Endodermal cell (in vitro differentiated cells): Measurements from ENCODE around the gene TLR3. TPM values are rescaled to one million over a fixed set of nuclear protein-coding genes. Genes with fewer than 3 reads are reported as not detected.

Source experiments
- DNase-seq: peaks from one replicate; pipeline ENCODE4 v3.0.0-alpha.2; 2017
- H3K27ac ChIP-seq: 2 replicates; pipeline ENCODE4 v1.5.1; 2013; ENCODE audit warnings: mild to moderate bottlenecking, low read depth, low read length, moderate library complexity
- H3K27me3 ChIP-seq: 2 replicates; pipeline ENCODE4 v1.6.1; 2013; ENCODE audit warnings: mild to moderate bottlenecking, low read length, moderate library complexity; ENCODE audit not compliant: insufficient read depth, control insufficient read depth, poor library complexity, severe bottlenecking
- H3K36me3 ChIP-seq: 2 replicates; pipeline ENCODE4 v1.7.0; 2013; ENCODE audit warnings: mild to moderate bottlenecking, low read length, moderate library complexity; ENCODE audit not compliant: control insufficient read depth, insufficient read depth
- H3K4me1 ChIP-seq: one replicate; pipeline ENCODE4 v1.7.0; 2013; ENCODE audit warnings: low read length; ENCODE audit not compliant: control insufficient read depth, insufficient read depth
- H3K4me3 ChIP-seq: 2 replicates; pipeline ENCODE4 v1.5.1; 2013; ENCODE audit warnings: mild to moderate bottlenecking, low read length, moderate library complexity
- H3K9ac ChIP-seq: 2 replicates; pipeline ENCODE4 v1.6.1; 2013; ENCODE audit warnings: mild to moderate bottlenecking, low read length, moderate library complexity; ENCODE audit not compliant: poor library complexity, severe bottlenecking; ENCODE audit errors: extremely low read depth
- H3K9me3 ChIP-seq: 2 replicates; pipeline ENCODE4 v1.6.1; 2013; ENCODE audit warnings: mild to moderate bottlenecking, low read length, moderate library complexity; ENCODE audit not compliant: control insufficient read depth
- H3K27ac Mint-ChIP-seq: 2 replicates; pipeline ENCODE4 v1.8.0; 2020; ENCODE audit warnings: mixed read lengths
- H3K27me3 Mint-ChIP-seq: 2 replicates; pipeline ENCODE4 v1.8.0; 2021; ENCODE audit warnings: mild to moderate bottlenecking, mixed read lengths; ENCODE audit not compliant: insufficient read depth
- H3K36me3 Mint-ChIP-seq: 2 replicates; pipeline ENCODE4 v1.8.0; 2020; ENCODE audit warnings: low read depth, mixed read lengths
- H3K4me1 Mint-ChIP-seq: 2 replicates; pipeline ENCODE4 v1.8.0; 2020; ENCODE audit warnings: mixed read lengths
- H3K4me3 Mint-ChIP-seq: 2 replicates; pipeline ENCODE4 v1.8.0; 2020; ENCODE audit warnings: mild to moderate bottlenecking, moderate library complexity, mixed read lengths
- H3K9me3 Mint-ChIP-seq: 2 replicates; pipeline ENCODE4 v1.8.0; 2020; ENCODE audit warnings: mild to moderate bottlenecking, mixed read lengths
- CTCF ChIP-seq: fragments of 200-600 bp; sonication (generic); conservative IDR thresholded peaks from 2 replicates; pipeline ENCODE4 v1.5.0; 2021; ENCODE audit warnings: antibody characterized with exemption, mild to moderate bottlenecking
- WGBS, 2 experiments: methylation state at CpG; one replicate each; pipeline versions ENCODE4 v1.1.5 to v1.1.7; 2013; ENCODE audit warnings: missing lambda C conversion rate in 2 of 2, mixed read lengths in 1 of 2; ENCODE audit not compliant: insufficient coverage in 1 of 2, insufficient read length in 1 of 2; 5-methylcytosine and 5-hydroxymethylcytosine counted together
- total RNA-seq, 2 donors: library from RNA; stranded (reverse); fragmentation: NEBNext Ultra II Directional in 1 of 2; extraction: Animal tissue kit (Norgen Biotek cat#: 25700) in 1 of 2; gene quantifications; 2 replicates in 1 of 2; 3 replicates in 1 of 2; pipeline ENCODE4 v1.2.1, GENCODE V29; 2021

TLR3 gene
- total RNA-seq, 2 donors from 2014 or later = 0.26 TPM; not detected in 1

DNA sequence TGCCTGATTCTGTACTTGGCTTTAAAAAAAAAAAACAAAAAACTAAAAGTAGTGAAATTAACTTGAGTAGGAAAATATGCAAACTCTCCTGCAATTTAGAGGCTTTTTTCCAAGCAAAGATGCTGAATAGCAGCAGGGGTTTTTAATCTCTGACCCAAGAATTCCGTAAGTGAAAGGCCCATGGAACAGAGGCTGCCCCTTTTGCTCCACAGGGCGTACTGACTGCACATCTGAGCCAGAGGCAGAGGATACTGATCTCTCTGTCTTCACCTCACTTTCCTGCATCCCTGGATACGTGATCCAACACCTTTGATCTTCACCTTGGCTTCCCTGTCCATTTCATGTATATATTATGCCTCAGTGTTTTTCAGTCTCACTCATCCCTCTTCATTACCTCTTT is 39.4 kb downstream of the TLR3 start:
- Histone ChIP-seq H3K27me3 (peaks cover 28% of the 10 kb centered on the region), H3K27ac (no peak overlapping the region), H3K9ac (no peak overlapping the region), H3K36me3 (no peaks in the 10 kb centered on the region), H3K4me1 (no peaks in the 10 kb centered on the region), H3K9me3 (no peaks in the 10 kb centered on the region), H3K4me3 (no peak overlapping the region)
- 59 to 87% methylated on average over 3 of the region's 3 CpGs for WGBS, 2 experiments
- H3K27me3 Mint-ChIP-seq = peaks cover 24% of the 10 kb centered on the region
- no peak for DNase-seq
- no peak overlapping the region for H3K27ac Mint-ChIP-seq
- no peak overlapping the region for H3K4me3 Mint-ChIP-seq
- peaks cover 10% of the 10 kb centered on the region for H3K4me1 Mint-ChIP-seq
- no peak for TF ChIP-seq CTCF
- H3K36me3 Mint-ChIP-seq = no peaks in the 10 kb centered on the region
- peaks cover 5% of the 10 kb centered on the region for H3K9me3 Mint-ChIP-seq

DNA sequence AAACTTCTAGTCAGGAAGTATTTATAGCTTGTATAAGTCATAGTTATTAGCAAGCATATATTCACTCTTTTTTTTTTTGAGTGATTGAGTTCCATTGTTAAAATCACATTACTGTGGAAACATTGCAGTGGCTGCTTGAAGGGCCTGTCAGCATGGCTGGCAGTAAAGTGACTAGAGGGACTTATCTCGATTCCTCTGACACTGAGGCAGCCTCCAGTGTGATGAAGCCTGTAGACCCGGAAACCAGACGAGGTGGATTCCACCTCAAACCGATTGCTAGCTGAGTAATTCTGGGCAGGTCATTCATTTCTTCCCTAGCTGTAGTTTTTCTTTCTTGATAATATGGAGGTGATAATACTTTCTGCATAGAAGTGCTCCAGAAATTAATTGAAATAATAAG is 40.3 kb downstream of the TLR3 start:
- Mint-ChIP-seq H3K36me3 (no peaks in the 10 kb centered on the region), H3K27ac (no peak overlapping the region), H3K27me3 (peaks cover 15% of the 10 kb centered on the region), H3K4me1 (peaks cover 10% of the 10 kb centered on the region), H3K9me3 (peaks cover 2% of the 10 kb centered on the region), H3K4me3 (no peak overlapping the region)
- DNase-seq = no peak
- Histone ChIP-seq H3K4me1 (no peaks in the 10 kb centered on the region), H3K36me3 (no peaks in the 10 kb centered on the region), H3K4me3 (no peak overlapping the region), H3K9ac (no peak overlapping the region), H3K9me3 (no peaks in the 10 kb centered on the region), H3K27ac (no peak overlapping the region), H3K27me3 (peaks cover 20% of the 10 kb centered on the region)
- 91 to 96% methylated on average over 4 of the region's 4 CpGs for WGBS, 2 experiments
- TF ChIP-seq CTCF = no peak

DNA sequence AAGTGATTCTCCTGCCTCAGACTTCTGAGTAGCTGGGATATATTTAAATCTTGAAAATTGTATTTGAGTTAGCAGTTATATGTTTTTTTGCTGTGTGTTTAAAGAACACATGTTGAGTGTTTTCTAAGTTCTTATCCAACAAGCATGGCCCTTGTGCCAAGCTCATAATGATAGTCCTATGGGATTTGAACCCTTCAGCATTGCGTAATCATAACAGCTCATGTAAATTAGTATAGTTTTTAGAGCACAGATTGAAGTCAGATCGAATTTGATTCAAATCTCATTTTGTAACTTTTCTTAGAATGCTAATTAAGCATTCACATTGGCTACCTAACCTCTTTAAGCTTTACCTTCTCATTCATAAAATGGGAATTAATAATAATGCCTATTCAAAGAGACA is 47.7 kb downstream of the TLR3 start:
- no peak for DNase-seq
- Histone ChIP-seq H3K4me3 (no peak overlapping the region), H3K4me1 (no peaks in the 10 kb centered on the region), H3K27ac (no peak overlapping the region), H3K27me3 (no peaks in the 10 kb centered on the region), H3K9me3 (no peaks in the 10 kb centered on the region), H3K9ac (no peak overlapping the region), H3K36me3 (no peaks in the 10 kb centered on the region)
- Mint-ChIP-seq H3K27ac (no peak overlapping the region), H3K27me3 (peaks cover 1% of the 10 kb centered on the region), H3K9me3 (no peaks in the 10 kb centered on the region), H3K36me3 (no peaks in the 10 kb centered on the region), H3K4me1 (no peaks in the 10 kb centered on the region), H3K4me3 (peak overlapping the region; percentile 59)
- no peak for TF ChIP-seq CTCF
- 89 to 90% methylated on average over 2 of the region's 2 CpGs for WGBS, 2 experiments
